ENCODE results near the gene EGLN3. TPM values are rescaled to one million over a fixed set of nuclear protein-coding genes. Genes with fewer than 3 reads are reported as not detected.

Gene EGLN3
- total RNA-seq = 26.6 and 30.3 TPM in 2 replicates
- 33.1 and 38.3 TPM in 2 replicates for polyA plus RNA-seq

- Histone ChIP-seq H3K36me3 (no peaks in the 10 kb centered on the region), H3K4me3 (peak within 1 kb of the TSS; percentile 50), H3K27me3 (no peaks in the 10 kb centered on the region), H3K9me3 (ENCODE audit: low read depth) (no peaks in the 10 kb centered on the region), H3K4me1 (ENCODE audit: low read depth) (peaks cover 11% of the 10 kb centered on the region), H3K27ac (peak within 1 kb of the TSS; percentile 29)
- TF ChIP-seq, protein P1, sequence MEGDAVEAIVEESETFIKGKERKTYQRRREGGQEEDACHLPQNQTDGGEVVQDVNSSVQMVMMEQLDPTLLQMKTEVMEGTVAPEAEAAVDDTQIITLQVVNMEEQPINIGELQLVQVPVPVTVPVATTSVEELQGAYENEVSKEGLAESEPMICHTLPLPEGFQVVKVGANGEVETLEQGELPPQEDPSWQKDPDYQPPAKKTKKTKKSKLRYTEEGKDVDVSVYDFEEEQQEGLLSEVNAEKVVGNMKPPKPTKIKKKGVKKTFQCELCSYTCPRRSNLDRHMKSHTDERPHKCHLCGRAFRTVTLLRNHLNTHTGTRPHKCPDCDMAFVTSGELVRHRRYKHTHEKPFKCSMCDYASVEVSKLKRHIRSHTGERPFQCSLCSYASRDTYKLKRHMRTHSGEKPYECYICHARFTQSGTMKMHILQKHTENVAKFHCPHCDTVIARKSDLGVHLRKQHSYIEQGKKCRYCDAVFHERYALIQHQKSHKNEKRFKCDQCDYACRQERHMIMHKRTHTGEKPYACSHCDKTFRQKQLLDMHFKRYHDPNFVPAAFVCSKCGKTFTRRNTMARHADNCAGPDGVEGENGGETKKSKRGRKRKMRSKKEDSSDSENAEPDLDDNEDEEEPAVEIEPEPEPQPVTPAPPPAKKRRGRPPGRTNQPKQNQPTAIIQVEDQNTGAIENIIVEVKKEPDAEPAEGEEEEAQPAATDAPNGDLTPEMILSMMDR (IDR thresholded peaks at IDR 0.05; ENCODE audit: low read depth, low read length) = no peak
- DNase-seq (ENCODE audit: low read depth in 1 of 2, low spot score in 1 of 2) = peak; percentile 85 to 95
Observed at GRCh38 chr14:33950320-33951182, at the start of gene EGLN3. Gene EGLN3, minus strand, starts transcription at chr14:33951074. Its CDS starts 322 bp downstream, at chr14:33950752.

DNA sequence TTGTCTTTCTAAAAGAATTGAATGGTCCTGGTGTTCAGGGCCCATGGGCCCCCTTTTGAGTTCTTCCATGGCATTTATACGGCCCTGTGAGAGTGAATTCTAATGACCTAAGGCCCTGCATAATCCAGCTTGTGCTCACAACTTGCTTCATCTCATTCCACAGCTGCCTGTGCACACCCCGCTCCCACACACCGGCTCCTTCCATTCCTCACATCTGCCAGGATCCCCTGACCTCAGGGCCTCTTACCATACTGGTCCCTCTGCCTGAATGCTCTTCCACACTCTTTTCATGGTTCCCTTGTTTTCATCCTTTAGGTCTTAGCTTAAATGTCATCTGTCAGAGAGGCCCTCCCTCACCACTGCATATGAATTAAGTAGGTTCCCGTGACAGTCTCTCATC lies 49.5 kb upstream of the EGLN3 start:
- peaks cover 20% of the 10 kb centered on the region for H3K4me1 ChIP-seq (ENCODE audit: low read depth)
- no peaks in the 10 kb centered on the region for H3K36me3 ChIP-seq
- H3K4me3 ChIP-seq = no peak overlapping the region
- no peaks in the 10 kb centered on the region for H3K27me3 ChIP-seq
- TF ChIP-seq, protein P1 (IDR thresholded peaks at IDR 0.05; ENCODE audit: low read depth, low read length) = no peak
- no peak overlapping the region for H3K27ac ChIP-seq
- no peak for DNase-seq (ENCODE audit: low read depth in 1 of 2, low spot score in 1 of 2)
- H3K9me3 ChIP-seq (ENCODE audit: low read depth) = no peaks in the 10 kb centered on the region

DNA sequence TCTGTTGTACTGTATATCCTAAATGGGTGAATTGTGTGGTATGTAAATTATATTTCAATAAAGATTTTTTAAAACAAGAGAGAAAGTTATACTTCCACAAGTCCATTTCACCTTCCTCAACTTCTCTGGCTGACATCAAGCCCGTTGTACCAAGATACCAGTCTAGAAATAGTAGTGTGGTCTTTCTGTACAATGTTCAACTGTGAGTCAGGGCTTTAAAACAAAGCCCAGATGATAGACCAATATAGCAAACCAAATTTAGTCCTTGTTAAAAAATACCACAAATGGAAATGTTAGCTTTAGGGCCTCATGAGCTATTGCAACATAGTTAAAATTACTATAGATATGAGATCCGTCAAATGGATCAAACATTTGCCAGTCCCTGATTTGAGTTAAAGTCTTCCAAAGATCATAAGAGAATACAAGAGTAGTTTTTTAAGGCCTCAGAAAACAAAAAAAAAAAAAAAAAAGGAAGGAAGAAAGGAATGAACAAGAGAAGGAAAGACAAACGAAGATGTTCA lies 49.0 kb upstream of the EGLN3 start:
- Histone ChIP-seq H3K27ac (no peak overlapping the region), H3K4me3 (no peak overlapping the region), H3K9me3 (ENCODE audit: low read depth) (no peaks in the 10 kb centered on the region), H3K36me3 (no peaks in the 10 kb centered on the region), H3K27me3 (no peaks in the 10 kb centered on the region), H3K4me1 (ENCODE audit: low read depth) (peaks cover 20% of the 10 kb centered on the region)
- no peak for DNase-seq (ENCODE audit: low read depth in 1 of 2, low spot score in 1 of 2)
- TF ChIP-seq, protein P1 (IDR thresholded peaks at IDR 0.05; ENCODE audit: low read depth, low read length) = no peak

GRCh38 chr14:33997611-33998010 lies 46.7 kb upstream of the EGLN3 start:
- no peaks in the 10 kb centered on the region for H3K27me3 ChIP-seq
- H3K36me3 ChIP-seq = no peaks in the 10 kb centered on the region
- H3K4me3 ChIP-seq = no peak overlapping the region
- H3K9me3 ChIP-seq (ENCODE audit: low read depth) = no peaks in the 10 kb centered on the region
- H3K4me1 ChIP-seq (ENCODE audit: low read depth) = peaks cover 4% of the 10 kb centered on the region
- H3K27ac ChIP-seq = no peak overlapping the region
- no peak for DNase-seq (ENCODE audit: low read depth in 1 of 2, low spot score in 1 of 2)
- TF ChIP-seq, protein P1 (IDR thresholded peaks at IDR 0.05; ENCODE audit: low read depth, low read length) = no peak

- Histone ChIP-seq H3K4me3 (no peak overlapping the region), H3K27me3 (no peaks in the 10 kb centered on the region), H3K4me1 (ENCODE audit: low read depth) (peaks cover 4% of the 10 kb centered on the region), H3K9me3 (ENCODE audit: low read depth) (no peaks in the 10 kb centered on the region), H3K36me3 (no peaks in the 10 kb centered on the region), H3K27ac (no peak overlapping the region)
- TF ChIP-seq, protein P1 (IDR thresholded peaks at IDR 0.05; ENCODE audit: low read depth, low read length) = no peak
- no peak for DNase-seq (ENCODE audit: low read depth in 1 of 2, low spot score in 1 of 2)
Observed at GRCh38 chr14:33996462-33996861, 45.6 kb upstream of the EGLN3 start.
